ENCODE measurements around the gene TMEM229B.

GRCh38 chr14:67438969-67439368, 49.6 kb downstream of the TMEM229B start:
- TF ChIP-seq EP300 (IDR thresholded peaks at IDR 0.05; ENCODE audit: borderline replicate concordance) (no peak), MAX (IDR thresholded peaks at IDR 0.05) (no peak), CREB1 (IDR thresholded peaks at IDR 0.05; ENCODE audit: low read depth) (no peak), NFIC (IDR thresholded peaks at IDR 0.05) (no peak), EGR1 (IDR thresholded peaks at IDR 0.05) (no peak), TEAD4 (IDR thresholded peaks at IDR 0.05) (no peak)
- TF ChIP-seq, protein P1, sequence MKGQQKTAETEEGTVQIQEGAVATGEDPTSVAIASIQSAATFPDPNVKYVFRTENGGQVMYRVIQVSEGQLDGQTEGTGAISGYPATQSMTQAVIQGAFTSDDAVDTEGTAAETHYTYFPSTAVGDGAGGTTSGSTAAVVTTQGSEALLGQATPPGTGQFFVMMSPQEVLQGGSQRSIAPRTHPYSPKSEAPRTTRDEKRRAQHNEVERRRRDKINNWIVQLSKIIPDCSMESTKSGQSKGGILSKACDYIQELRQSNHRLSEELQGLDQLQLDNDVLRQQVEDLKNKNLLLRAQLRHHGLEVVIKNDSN (IDR thresholded peaks at IDR 0.05) = no peak
